HepG2 (cell line): ENCODE data around the gene RPS6KA2. TPM values are rescaled to one million over a fixed set of nuclear protein-coding genes. Genes with fewer than 3 reads are reported as not detected.

ENCODE experiments used
- CREB1 ChIP-seq, 2 experiments: fragments of 450-650 bp in 1 of 2; IDR thresholded peaks; 2 replicates each; pipeline ENCODE4 v1.6.1; 2016 to 2017; ENCODE audit warnings: control low read depth in 1 of 2, mild to moderate bottlenecking in 1 of 2, missing compliant biosample characterization in 1 of 2, missing genetic modification characterization in 1 of 2
- KDM5B ChIP-seq: sonication (generic); formaldehyde crosslinking; IDR thresholded peaks from 2 replicates; pipeline ENCODE4 v1.4.0; 2020; ENCODE audit warnings: missing genetic modification reagents, mild to moderate bottlenecking, borderline replicate concordance
- KMT2A ChIP-seq: sonication (generic); formaldehyde crosslinking; IDR thresholded peaks from 2 replicates; pipeline ENCODE4 v1.4.0; 2020; ENCODE audit warnings: missing genetic modification reagents
- MTA3 ChIP-seq: sonication (generic); formaldehyde crosslinking; IDR thresholded peaks from 2 replicates; pipeline ENCODE4 v1.4.0; 2020; ENCODE audit warnings: missing genetic modification reagents
- NONO ChIP-seq, 2 experiments: fragments of 450-650 bp in 1 of 2; sonication (generic) in 1 of 2; formaldehyde crosslinking in 1 of 2; IDR thresholded peaks in 1 of 2; conservative IDR thresholded peaks in 1 of 2; 2 replicates each; pipeline versions ENCODE4 v1.6.1 to v1.8.0; 2017 to 2022; ENCODE audit warnings: mild to moderate bottlenecking in 1 of 2, missing genetic modification reagents in 1 of 2, moderate library complexity in 1 of 2
- RFX1 ChIP-seq: fragments of 450-650 bp; IDR thresholded peaks from 2 replicates; pipeline ENCODE4 v1.6.1; 2017
- SP4 ChIP-seq: sonication (generic); formaldehyde crosslinking; IDR thresholded peaks from 2 replicates; pipeline ENCODE4 v1.8.1; 2023; ENCODE audit warnings: mild to moderate bottlenecking, missing genetic modification reagents
- SRSF4 ChIP-seq: fragments of 200-400 bp; formaldehyde crosslinking; IDR thresholded peaks from one replicate; pipeline ENCODE4 v1.6.1; 2018; ENCODE audit warnings: mild to moderate bottlenecking, low read depth, low read length, moderate library complexity; ENCODE audit not compliant: poor library complexity, severe bottlenecking
- TAF1 ChIP-seq: sonication (generic); formaldehyde crosslinking; IDR thresholded peaks from 2 replicates; pipeline ENCODE4 v1.4.0; 2020; ENCODE audit warnings: missing genetic modification reagents
- TARDBP ChIP-seq: sonication (generic); formaldehyde crosslinking; IDR thresholded peaks from 2 replicates; pipeline ENCODE4 v1.8.0; 2022; ENCODE audit warnings: mild to moderate bottlenecking, missing genetic modification reagents
- TGIF2 ChIP-seq: IDR thresholded peaks from 2 replicates; pipeline ENCODE4 v1.6.1; 2016; ENCODE audit warnings: control low read depth, missing compliant biosample characterization
- TRAFD1 ChIP-seq: sonication (generic); formaldehyde crosslinking; IDR thresholded peaks from 2 replicates; pipeline ENCODE4 v1.5.1; 2020; ENCODE audit warnings: missing genetic modification reagents, mild to moderate bottlenecking, borderline replicate concordance
- U2AF1 ChIP-seq: fragments of 200-400 bp; formaldehyde crosslinking; optimal IDR thresholded peaks from 2 replicates; pipeline ENCODE3; 2017; ENCODE audit warnings: mild to moderate bottlenecking, low read depth, low read length
- ZHX2 ChIP-seq, 2 experiments: sonication (generic) in 1 of 2; formaldehyde crosslinking in 1 of 2; IDR thresholded peaks; 2 replicates each; pipeline versions ENCODE4 v1.6.1 to v1.9.0; 2014 to 2022; ENCODE audit warnings: antibody characterized with exemption in 1 of 2, borderline replicate concordance in 1 of 2, inconsistent platforms in 1 of 2, low read depth in 1 of 2, missing genetic modification reagents in 1 of 2
- ZNF451 ChIP-seq: sonication (generic); formaldehyde crosslinking; IDR thresholded peaks from 2 replicates; pipeline ENCODE4 v1.5.0; 2020; ENCODE audit warnings: mild to moderate bottlenecking, missing genetic modification reagents
- ZNF512B ChIP-seq: sonication (generic); formaldehyde crosslinking; IDR thresholded peaks from 2 replicates; pipeline ENCODE4 v1.5.1; 2020; ENCODE audit warnings: missing genetic modification reagents, mild to moderate bottlenecking, borderline replicate concordance
- ZNF550 ChIP-seq: sonication (generic); formaldehyde crosslinking; IDR thresholded peaks from 2 replicates; pipeline ENCODE4 v1.4.0; 2020; ENCODE audit warnings: mild to moderate bottlenecking, missing genetic modification reagents, borderline replicate concordance
- ZNF577 ChIP-seq: sonication (generic); formaldehyde crosslinking; IDR thresholded peaks from 2 replicates; pipeline ENCODE4 v1.4.0; 2020; ENCODE audit warnings: mild to moderate bottlenecking, low read depth, missing genetic modification reagents, borderline replicate concordance
- ZNF615 ChIP-seq: sonication (generic); formaldehyde crosslinking; IDR thresholded peaks from 2 replicates; pipeline ENCODE4 v1.5.0; 2020; ENCODE audit warnings: mild to moderate bottlenecking, missing genetic modification reagents, borderline replicate concordance
- polyA plus RNA-seq, 8 experiments: library from polyadenylated mRNA; depleted of rRNA in 3 of 8; stranded (reverse) in 7 of 8; unstranded in 1 of 8; fragments of >200 nt; fragmentation: Illumina TruSeq in 4 of 8; extraction: Trizol in 4 of 8; gene quantifications; 2 replicates each; pipeline versions ENCODE4 v1.2.1 to v1.2.3, GENCODE V29; 2011 to 2016; ENCODE audit warnings: low read depth in 4 of 8, missing spikeins in 1 of 8, mixed read lengths in 1 of 8; ENCODE audit not compliant: insufficient read depth in 1 of 8
- total RNA-seq, 5 experiments: library from RNA; depleted of rRNA; stranded (reverse); fragments of >200 nt; fragmentation: Illumina TruSeq; extraction: Trizol; gene quantifications; 2 replicates each; pipeline ENCODE4 v1.2.3, GENCODE V29; 2016; ENCODE audit warnings: low read depth in 1 of 5

The RPS6KA2 gene
- total and polyA plus RNA-seq, 2 of the 13 experiments (the other 11 are each of a cell fraction or from before 2014, with no cell fraction given), result 0.22 to 0.38 TPM

GRCh38 chr6:166361077-166361429 lies 266.0 kb downstream of the RPS6KA2 start (continued):
- no peak for TF ChIP-seq TRAFD1 (CRISPR knock-in tag)
- TF ChIP-seq TAF1 (CRISPR knock-in tag), result peak; percentile 48; the same call in 1 of the 2 replicates
- no peak for TF ChIP-seq RFX1
- TF ChIP-seq ZNF615, result peak; percentile 76; the same call in 1 of the 2 replicates
- peak; percentile 96 for TF ChIP-seq TARDBP (CRISPR knock-in tag)
- TF ChIP-seq CREB1 (IDR thresholded peaks at IDR 0.05), result no peak; the same call in 1 of the 2 replicates
- TF ChIP-seq CREB1 (CRISPR knock-in tag; IDR thresholded peaks at IDR 0.05), result peak; percentile 76
- no peak for TF ChIP-seq SRSF4
- peak; percentile 90 for TF ChIP-seq KMT2A (CRISPR knock-in tag)
- no peak for TF ChIP-seq NONO (IDR thresholded peaks at IDR 0.05)
- TF ChIP-seq NONO (CRISPR knock-in tag; conservative IDR thresholded peaks at IDR 0.05), result peak; percentile 94
- peak; percentile 88; the same call in 1 of the 2 replicates for TF ChIP-seq KDM5B
- 0 out of 2 replicates have a peak, but pooled peaks have one; percentile 63 for TF ChIP-seq ZHX2 (IDR thresholded peaks at IDR 0.05; ENCODE audit: low read depth)
- TF ChIP-seq ZHX2 (CRISPR knock-in tag; IDR thresholded peaks at IDR 0.05; ENCODE audit: borderline replicate concordance), result peak; percentile 90
- TF ChIP-seq TGIF2, result peak; percentile 99
- TF ChIP-seq ZNF550 (CRISPR knock-in tag), result no peak
- no peak for TF ChIP-seq ZNF577 (CRISPR knock-in tag)
- no peak for TF ChIP-seq MTA3 (CRISPR knock-in tag)
- TF ChIP-seq SP4, result peak; percentile 44; the same call in 1 of the 2 replicates
- peak; percentile 72; the same call in 1 of the 2 replicates for TF ChIP-seq ZNF451 (CRISPR knock-in tag)
- peak; percentile 39; the same call in 1 of the 2 replicates for TF ChIP-seq ZNF512B (CRISPR knock-in tag)
- no peak for TF ChIP-seq U2AF1
